Measurements from ENCODE around the gene PPARD. TPM values are rescaled to one million over a fixed set of nuclear protein-coding genes. Genes with fewer than 3 reads are reported as not detected.

Gene PPARD
- total and polyA plus RNA-seq, 2 of the 13 experiments (the other 11 are each of a cell fraction or from before 2014, with no cell fraction given) = 6.1 to 13.3 TPM

DNA sequence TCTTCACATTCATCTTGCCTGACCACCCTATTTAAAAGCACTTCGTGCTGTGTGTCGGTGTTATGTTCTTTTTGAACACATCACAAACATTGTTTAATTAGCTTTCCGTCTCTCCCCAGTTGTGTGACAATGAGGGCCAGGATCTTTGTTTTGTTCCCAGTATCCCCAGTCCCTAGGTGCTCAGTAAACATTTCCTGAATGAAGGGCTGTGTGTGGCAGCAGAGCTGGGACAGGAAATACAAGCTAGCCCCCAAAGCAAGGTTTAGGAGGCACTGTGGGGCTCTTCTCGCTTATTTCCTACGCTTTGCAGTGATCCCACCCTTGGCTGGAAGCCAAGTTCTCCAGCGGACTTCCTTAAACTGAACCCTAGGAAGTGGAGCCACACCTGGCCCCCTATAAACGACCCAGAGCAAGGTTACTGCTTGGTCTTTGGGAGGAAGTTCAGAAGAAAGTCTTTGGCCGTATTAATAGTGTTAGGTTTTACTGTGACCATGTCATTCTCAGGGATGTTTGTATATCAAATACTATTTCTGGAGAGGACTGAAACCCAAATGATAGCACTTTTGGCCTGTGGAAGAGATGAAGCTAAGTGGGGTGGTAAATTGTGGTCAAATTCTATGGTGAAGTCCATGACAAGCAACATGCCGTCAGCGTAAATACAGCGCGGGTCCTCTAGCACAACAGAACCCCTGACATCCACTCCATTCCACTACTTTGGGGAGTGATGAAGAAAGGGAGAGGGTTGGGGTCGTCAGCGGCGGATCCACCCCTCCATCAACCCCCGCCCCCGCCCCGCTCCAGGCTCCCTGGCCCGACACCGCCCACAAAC lies 109.2 kb downstream of the PPARD start:
- Histone ChIP-seq H3K9me3 (ENCODE audit: low read length) (no peaks in the 10 kb centered on the region), H3K27me3 (ENCODE audit: control insufficient read depth in 1 of 2, insufficient read depth in 2 of 2, low read length in 2 of 2) (peaks cover 3 to 22% of the 10 kb centered on the region in 2 experiments; a peak in 2 of 5 replicates), H3K27ac (ENCODE audit: extremely low read length, insufficient read depth, low read length) (no peak overlapping the region), H3K9ac (ENCODE audit: insufficient read depth, low read depth, low read length) (peak overlapping the region; percentile 38; the same call in 1 of the 2 replicates), H2AFZ (ENCODE audit: low read length) (peak overlapping the region; percentile 82), H3K4me1 (ENCODE audit: insufficient read depth, low read length) (peaks cover 49% of the 10 kb centered on the region), H3K79me2 (ENCODE audit: insufficient read depth, low read length) (no peaks in the 10 kb centered on the region), H3K4me3 (replicated peaks in 1 of 3; ENCODE audit: insufficient read depth in 1 of 3, low read depth in 2 of 3, low read length in 3 of 3) (peak overlapping the region; percentile 56 to 77 (median 62)), H3K36me3 (replicated peaks in 1 of 2; ENCODE audit: control insufficient read depth in 1 of 2, insufficient read depth in 2 of 2, low read length in 2 of 2) (peaks cover 6 to 9% of the 10 kb centered on the region in 2 experiments; a peak in 4 of 5 replicates), H3K4me2 (ENCODE audit: low read depth, low read length) (peak overlapping the region; percentile 82), H4K20me1 (ENCODE audit: insufficient read depth, low read length) (no peaks in the 10 kb centered on the region)
- BruUV-seq (replicated peaks) = no TSS peak
- FAIRE-seq (no peak), ATAC-seq (no peak), DNase-seq (ENCODE audit: low spot score) (no peak)
- ChIA-PET CTCF (ENCODE audit: low intra/inter-chr PET ratio, low total read pairs) (interaction anchor here (5.1 kb wide), 1 partner anchor 110 kb away, joined by 87 read pairs; the partner anchor contains the start of gene PPARD), POLR2A (interaction anchor here (0.5 to 2.8 kb wide), 8 partner anchors 14 to 135 kb away, joined by 3 to 15 read pairs (median 4); partner anchors contain the start of genes PPARD and RPL10A)
- in situ Hi-C loops (cut with HindIII; ENCODE audit: extremely low pct_ligation_motif_present, low pct_unique_long_range_greater_than_20kb) = loop anchor here (5.0 kb wide), 1 partner anchor 109 kb away; the partner anchor contains the start of gene PPARD
- WGBS (ENCODE audit: low lambda C conversion rate) = 11% methylated on average over 20 of the region's 20 CpGs
- intact Hi-C loops (cut with micrococcal nuclease; ENCODE audit: unreplicated experiment) = loop anchor here (1.0 kb wide), 1 partner anchor 17 kb away; the partner anchor contains the start of gene RPL10A
- TF ChIP-seq, protein P1, sequence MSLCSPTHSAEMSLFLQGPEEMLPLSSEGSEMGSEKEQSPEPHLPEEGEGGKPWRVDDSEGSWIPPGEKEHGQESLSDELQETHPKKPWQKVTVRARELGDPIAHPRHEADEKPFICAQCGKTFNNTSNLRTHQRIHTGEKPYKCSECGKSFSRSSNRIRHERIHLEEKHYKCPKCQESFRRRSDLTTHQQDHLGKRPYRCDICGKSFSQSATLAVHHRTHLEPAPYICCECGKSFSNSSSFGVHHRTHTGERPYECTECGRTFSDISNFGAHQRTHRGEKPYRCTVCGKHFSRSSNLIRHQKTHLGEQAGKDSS (CRISPR knock-in tag; IDR thresholded peaks at IDR 0.05; ENCODE audit: borderline replicate concordance, low read depth) = no peak
- TF ChIP-seq, protein P2, sequence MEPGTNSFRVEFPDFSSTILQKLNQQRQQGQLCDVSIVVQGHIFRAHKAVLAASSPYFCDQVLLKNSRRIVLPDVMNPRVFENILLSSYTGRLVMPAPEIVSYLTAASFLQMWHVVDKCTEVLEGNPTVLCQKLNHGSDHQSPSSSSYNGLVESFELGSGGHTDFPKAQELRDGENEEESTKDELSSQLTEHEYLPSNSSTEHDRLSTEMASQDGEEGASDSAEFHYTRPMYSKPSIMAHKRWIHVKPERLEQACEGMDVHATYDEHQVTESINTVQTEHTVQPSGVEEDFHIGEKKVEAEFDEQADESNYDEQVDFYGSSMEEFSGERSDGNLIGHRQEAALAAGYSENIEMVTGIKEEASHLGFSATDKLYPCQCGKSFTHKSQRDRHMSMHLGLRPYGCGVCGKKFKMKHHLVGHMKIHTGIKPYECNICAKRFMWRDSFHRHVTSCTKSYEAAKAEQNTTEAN (CRISPR knock-in tag; conservative IDR thresholded peaks at IDR 0.05) = no peak
- TF ChIP-seq, protein P3, sequence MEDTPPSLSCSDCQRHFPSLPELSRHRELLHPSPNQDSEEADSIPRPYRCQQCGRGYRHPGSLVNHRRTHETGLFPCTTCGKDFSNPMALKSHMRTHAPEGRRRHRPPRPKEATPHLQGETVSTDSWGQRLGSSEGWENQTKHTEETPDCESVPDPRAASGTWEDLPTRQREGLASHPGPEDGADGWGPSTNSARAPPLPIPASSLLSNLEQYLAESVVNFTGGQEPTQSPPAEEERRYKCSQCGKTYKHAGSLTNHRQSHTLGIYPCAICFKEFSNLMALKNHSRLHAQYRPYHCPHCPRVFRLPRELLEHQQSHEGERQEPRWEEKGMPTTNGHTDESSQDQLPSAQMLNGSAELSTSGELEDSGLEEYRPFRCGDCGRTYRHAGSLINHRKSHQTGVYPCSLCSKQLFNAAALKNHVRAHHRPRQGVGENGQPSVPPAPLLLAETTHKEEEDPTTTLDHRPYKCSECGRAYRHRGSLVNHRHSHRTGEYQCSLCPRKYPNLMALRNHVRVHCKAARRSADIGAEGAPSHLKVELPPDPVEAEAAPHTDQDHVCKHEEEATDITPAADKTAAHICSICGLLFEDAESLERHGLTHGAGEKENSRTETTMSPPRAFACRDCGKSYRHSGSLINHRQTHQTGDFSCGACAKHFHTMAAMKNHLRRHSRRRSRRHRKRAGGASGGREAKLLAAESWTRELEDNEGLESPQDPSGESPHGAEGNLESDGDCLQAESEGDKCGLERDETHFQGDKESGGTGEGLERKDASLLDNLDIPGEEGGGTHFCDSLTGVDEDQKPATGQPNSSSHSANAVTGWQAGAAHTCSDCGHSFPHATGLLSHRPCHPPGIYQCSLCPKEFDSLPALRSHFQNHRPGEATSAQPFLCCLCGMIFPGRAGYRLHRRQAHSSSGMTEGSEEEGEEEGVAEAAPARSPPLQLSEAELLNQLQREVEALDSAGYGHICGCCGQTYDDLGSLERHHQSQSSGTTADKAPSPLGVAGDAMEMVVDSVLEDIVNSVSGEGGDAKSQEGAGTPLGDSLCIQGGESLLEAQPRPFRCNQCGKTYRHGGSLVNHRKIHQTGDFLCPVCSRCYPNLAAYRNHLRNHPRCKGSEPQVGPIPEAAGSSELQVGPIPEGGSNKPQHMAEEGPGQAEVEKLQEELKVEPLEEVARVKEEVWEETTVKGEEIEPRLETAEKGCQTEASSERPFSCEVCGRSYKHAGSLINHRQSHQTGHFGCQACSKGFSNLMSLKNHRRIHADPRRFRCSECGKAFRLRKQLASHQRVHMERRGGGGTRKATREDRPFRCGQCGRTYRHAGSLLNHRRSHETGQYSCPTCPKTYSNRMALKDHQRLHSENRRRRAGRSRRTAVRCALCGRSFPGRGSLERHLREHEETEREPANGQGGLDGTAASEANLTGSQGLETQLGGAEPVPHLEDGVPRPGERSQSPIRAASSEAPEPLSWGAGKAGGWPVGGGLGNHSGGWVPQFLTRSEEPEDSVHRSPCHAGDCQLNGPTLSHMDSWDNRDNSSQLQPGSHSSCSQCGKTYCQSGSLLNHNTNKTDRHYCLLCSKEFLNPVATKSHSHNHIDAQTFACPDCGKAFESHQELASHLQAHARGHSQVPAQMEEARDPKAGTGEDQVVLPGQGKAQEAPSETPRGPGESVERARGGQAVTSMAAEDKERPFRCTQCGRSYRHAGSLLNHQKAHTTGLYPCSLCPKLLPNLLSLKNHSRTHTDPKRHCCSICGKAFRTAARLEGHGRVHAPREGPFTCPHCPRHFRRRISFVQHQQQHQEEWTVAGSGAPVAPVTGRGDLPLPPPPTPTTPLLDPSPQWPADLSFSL (CRISPR knock-in tag; IDR thresholded peaks at IDR 0.05) = no peak
- TF ChIP-seq KDM5A (IDR thresholded peaks at IDR 0.05; ENCODE audit: borderline replicate concordance, low read length) (no peak), MIER3 (CRISPR knock-in tag; IDR thresholded peaks at IDR 0.05; ENCODE audit: borderline replicate concordance) (no peak; the same call in 1 of the 2 replicates), ZNF317 (CRISPR knock-in tag; IDR thresholded peaks at IDR 0.05) (no peak), ZKSCAN5 (CRISPR knock-in tag; IDR thresholded peaks at IDR 0.05) (0 out of 2 replicates have a peak, but pooled peaks have one; percentile 5), KLF11 (CRISPR knock-in tag; IDR thresholded peaks at IDR 0.05) (no peak), ZNF205 (CRISPR knock-in tag; IDR thresholded peaks at IDR 0.05) (0 out of 2 replicates have a peak, but pooled peaks have one; percentile 9), NR1H2 (CRISPR knock-in tag; IDR thresholded peaks at IDR 0.05; ENCODE audit: borderline replicate concordance, low read depth) (no peak), ZNF232 (CRISPR knock-in tag; IDR thresholded peaks at IDR 0.05; ENCODE audit: borderline replicate concordance) (no peak)
- TF ChIP-seq, protein P4, sequence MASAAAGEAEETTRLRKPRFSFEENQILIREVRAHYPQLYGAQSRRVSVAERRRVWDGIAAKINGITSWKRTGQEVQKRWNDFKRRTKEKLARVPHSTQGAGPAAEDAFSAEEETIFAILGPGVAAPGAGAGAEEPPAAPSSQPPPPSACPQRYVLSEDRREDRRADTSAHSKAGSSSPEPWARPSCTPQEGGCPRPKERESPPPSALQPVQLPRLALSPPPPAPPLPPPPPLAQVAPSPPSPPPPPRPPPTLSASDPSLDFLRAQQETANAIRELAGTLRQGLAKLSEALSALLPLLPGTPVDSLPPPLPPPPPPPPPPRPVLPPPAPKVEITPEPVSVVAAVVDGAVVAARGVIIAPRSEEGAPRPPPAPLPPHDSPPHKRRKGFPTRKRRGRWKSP (CRISPR knock-in tag; IDR thresholded peaks at IDR 0.05) = peak; percentile 15; the same call in 1 of the 2 replicates

All from HepG2 (cell line).